ENCODE results near the gene EML4. TPM values are rescaled to one million over a fixed set of nuclear protein-coding genes. Genes with fewer than 3 reads are reported as not detected.
A peak's percentile ranks its signal among the peaks of the same experiment; 100 is the strongest.

The EML4 gene
- total and polyA plus RNA-seq, 2 of the 13 experiments (the other 11 are each of a cell fraction or from before 2014, with no cell fraction given) = 243 to 476 TPM

DNA sequence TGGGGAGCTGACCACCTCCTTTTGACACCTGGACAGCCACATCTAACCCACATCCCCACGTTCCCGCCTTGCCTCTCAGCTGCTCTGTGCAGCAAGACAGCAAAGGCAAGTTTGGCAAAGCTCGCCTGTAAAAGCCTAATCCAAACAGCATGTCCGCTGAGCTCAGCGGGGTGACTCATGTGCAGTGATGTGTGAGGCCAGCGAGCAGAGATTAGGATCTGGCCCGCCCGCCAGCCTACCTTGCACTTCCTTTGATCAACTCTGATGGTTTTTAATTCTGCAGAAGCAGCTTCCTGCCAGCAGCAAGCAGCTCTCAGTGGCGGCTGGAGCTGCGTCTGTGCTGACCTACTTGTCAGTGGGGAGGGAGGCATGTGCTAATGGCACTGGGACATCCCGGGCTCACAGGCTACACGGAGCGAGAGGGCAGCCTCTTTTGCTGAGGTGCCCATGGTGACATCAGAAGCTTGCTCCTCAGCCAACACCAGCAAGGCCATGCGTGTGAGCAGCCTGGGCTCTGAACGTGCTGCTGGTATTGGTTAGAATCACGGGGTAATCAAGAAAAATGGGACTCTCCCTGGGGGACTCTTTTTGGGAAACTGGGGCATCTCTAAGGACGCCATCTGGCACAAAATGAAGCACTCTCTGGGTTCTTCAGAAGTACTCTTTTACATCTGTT is 36.0 kb upstream of the EML4 start (continued):
- TF ChIP-seq, protein P1, sequence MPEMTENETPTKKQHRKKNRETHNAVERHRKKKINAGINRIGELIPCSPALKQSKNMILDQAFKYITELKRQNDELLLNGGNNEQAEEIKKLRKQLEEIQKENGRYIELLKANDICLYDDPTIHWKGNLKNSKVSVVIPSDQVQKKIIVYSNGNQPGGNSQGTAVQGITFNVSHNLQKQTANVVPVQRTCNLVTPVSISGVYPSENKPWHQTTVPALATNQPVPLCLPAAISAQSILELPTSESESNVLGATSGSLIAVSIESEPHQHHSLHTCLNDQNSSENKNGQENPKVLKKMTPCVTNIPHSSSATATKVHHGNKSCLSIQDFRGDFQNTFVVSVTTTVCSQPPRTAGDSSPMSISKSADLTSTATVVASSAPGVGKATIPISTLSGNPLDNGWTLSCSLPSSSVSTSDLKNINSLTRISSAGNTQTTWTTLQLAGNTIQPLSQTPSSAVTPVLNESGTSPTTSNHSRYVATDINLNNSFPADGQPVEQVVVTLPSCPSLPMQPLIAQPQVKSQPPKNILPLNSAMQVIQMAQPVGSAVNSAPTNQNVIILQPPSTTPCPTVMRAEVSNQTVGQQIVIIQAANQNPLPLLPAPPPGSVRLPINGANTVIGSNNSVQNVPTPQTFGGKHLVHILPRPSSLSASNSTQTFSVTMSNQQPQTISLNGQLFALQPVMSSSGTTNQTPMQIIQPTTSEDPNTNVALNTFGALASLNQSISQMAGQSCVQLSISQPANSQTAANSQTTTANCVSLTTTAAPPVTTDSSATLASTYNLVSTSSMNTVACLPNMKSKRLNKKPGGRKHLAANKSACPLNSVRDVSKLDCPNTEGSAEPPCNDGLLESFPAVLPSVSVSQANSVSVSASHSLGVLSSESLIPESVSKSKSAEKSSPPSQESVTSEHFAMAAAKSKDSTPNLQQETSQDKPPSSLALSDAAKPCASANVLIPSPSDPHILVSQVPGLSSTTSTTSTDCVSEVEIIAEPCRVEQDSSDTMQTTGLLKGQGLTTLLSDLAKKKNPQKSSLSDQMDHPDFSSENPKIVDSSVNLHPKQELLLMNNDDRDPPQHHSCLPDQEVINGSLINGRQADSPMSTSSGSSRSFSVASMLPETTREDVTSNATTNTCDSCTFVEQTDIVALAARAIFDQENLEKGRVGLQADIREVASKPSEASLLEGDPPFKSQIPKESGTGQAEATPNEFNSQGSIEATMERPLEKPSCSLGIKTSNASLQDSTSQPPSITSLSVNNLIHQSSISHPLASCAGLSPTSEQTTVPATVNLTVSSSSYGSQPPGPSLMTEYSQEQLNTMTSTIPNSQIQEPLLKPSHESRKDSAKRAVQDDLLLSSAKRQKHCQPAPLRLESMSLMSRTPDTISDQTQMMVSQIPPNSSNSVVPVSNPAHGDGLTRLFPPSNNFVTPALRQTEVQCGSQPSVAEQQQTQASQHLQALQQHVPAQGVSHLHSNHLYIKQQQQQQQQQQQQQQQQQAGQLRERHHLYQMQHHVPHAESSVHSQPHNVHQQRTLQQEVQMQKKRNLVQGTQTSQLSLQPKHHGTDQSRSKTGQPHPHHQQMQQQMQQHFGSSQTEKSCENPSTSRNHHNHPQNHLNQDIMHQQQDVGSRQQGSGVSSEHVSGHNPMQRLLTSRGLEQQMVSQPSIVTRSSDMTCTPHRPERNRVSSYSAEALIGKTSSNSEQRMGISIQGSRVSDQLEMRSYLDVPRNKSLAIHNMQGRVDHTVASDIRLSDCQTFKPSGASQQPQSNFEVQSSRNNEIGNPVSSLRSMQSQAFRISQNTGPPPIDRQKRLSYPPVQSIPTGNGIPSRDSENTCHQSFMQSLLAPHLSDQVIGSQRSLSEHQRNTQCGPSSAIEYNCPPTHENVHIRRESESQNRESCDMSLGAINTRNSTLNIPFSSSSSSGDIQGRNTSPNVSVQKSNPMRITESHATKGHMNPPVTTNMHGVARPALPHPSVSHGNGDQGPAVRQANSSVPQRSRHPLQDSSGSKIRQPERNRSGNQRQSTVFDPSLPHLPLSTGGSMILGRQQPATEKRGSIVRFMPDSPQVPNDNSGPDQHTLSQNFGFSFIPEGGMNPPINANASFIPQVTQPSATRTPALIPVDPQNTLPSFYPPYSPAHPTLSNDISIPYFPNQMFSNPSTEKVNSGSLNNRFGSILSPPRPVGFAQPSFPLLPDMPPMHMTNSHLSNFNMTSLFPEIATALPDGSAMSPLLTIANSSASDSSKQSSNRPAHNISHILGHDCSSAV (CRISPR knock-in tag; IDR thresholded peaks at IDR 0.05; ENCODE audit: borderline replicate concordance) = no peak
- TF ChIP-seq KLF13 (CRISPR knock-in tag; IDR thresholded peaks at IDR 0.05) = no peak
- TF ChIP-seq, protein P2, sequence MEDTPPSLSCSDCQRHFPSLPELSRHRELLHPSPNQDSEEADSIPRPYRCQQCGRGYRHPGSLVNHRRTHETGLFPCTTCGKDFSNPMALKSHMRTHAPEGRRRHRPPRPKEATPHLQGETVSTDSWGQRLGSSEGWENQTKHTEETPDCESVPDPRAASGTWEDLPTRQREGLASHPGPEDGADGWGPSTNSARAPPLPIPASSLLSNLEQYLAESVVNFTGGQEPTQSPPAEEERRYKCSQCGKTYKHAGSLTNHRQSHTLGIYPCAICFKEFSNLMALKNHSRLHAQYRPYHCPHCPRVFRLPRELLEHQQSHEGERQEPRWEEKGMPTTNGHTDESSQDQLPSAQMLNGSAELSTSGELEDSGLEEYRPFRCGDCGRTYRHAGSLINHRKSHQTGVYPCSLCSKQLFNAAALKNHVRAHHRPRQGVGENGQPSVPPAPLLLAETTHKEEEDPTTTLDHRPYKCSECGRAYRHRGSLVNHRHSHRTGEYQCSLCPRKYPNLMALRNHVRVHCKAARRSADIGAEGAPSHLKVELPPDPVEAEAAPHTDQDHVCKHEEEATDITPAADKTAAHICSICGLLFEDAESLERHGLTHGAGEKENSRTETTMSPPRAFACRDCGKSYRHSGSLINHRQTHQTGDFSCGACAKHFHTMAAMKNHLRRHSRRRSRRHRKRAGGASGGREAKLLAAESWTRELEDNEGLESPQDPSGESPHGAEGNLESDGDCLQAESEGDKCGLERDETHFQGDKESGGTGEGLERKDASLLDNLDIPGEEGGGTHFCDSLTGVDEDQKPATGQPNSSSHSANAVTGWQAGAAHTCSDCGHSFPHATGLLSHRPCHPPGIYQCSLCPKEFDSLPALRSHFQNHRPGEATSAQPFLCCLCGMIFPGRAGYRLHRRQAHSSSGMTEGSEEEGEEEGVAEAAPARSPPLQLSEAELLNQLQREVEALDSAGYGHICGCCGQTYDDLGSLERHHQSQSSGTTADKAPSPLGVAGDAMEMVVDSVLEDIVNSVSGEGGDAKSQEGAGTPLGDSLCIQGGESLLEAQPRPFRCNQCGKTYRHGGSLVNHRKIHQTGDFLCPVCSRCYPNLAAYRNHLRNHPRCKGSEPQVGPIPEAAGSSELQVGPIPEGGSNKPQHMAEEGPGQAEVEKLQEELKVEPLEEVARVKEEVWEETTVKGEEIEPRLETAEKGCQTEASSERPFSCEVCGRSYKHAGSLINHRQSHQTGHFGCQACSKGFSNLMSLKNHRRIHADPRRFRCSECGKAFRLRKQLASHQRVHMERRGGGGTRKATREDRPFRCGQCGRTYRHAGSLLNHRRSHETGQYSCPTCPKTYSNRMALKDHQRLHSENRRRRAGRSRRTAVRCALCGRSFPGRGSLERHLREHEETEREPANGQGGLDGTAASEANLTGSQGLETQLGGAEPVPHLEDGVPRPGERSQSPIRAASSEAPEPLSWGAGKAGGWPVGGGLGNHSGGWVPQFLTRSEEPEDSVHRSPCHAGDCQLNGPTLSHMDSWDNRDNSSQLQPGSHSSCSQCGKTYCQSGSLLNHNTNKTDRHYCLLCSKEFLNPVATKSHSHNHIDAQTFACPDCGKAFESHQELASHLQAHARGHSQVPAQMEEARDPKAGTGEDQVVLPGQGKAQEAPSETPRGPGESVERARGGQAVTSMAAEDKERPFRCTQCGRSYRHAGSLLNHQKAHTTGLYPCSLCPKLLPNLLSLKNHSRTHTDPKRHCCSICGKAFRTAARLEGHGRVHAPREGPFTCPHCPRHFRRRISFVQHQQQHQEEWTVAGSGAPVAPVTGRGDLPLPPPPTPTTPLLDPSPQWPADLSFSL (CRISPR knock-in tag; IDR thresholded peaks at IDR 0.05) = 0 out of 2 replicates have a peak, but pooled peaks have one; percentile 44
- TF ChIP-seq, protein P3, sequence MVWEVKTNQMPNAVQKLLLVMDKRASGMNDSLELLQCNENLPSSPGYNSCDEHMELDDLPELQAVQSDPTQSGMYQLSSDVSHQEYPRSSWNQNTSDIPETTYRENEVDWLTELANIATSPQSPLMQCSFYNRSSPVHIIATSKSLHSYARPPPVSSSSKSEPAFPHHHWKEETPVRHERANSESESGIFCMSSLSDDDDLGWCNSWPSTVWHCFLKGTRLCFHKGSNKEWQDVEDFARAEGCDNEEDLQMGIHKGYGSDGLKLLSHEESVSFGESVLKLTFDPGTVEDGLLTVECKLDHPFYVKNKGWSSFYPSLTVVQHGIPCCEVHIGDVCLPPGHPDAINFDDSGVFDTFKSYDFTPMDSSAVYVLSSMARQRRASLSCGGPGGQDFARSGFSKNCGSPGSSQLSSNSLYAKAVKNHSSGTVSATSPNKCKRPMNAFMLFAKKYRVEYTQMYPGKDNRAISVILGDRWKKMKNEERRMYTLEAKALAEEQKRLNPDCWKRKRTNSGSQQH (CRISPR knock-in tag; IDR thresholded peaks at IDR 0.05; ENCODE audit: low read depth) = peak; percentile 66; the same call in 1 of the 2 replicates
- TF ChIP-seq RFX1 (IDR thresholded peaks at IDR 0.05) = peak; percentile 27; the same call in 1 of the 2 replicates
- peak; percentile 96 for TF ChIP-seq ZFP82 (CRISPR knock-in tag; IDR thresholded peaks at IDR 0.05; ENCODE audit: borderline replicate concordance)
- TF ChIP-seq, protein P4, sequence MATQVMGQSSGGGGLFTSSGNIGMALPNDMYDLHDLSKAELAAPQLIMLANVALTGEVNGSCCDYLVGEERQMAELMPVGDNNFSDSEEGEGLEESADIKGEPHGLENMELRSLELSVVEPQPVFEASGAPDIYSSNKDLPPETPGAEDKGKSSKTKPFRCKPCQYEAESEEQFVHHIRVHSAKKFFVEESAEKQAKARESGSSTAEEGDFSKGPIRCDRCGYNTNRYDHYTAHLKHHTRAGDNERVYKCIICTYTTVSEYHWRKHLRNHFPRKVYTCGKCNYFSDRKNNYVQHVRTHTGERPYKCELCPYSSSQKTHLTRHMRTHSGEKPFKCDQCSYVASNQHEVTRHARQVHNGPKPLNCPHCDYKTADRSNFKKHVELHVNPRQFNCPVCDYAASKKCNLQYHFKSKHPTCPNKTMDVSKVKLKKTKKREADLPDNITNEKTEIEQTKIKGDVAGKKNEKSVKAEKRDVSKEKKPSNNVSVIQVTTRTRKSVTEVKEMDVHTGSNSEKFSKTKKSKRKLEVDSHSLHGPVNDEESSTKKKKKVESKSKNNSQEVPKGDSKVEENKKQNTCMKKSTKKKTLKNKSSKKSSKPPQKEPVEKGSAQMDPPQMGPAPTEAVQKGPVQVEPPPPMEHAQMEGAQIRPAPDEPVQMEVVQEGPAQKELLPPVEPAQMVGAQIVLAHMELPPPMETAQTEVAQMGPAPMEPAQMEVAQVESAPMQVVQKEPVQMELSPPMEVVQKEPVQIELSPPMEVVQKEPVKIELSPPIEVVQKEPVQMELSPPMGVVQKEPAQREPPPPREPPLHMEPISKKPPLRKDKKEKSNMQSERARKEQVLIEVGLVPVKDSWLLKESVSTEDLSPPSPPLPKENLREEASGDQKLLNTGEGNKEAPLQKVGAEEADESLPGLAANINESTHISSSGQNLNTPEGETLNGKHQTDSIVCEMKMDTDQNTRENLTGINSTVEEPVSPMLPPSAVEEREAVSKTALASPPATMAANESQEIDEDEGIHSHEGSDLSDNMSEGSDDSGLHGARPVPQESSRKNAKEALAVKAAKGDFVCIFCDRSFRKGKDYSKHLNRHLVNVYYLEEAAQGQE (IDR thresholded peaks at IDR 0.05; ENCODE audit: borderline replicate concordance in 1 of 2, low read depth in 1 of 2, low read length in 2 of 2) = no peak
- TF ChIP-seq SOX5 (CRISPR knock-in tag; IDR thresholded peaks at IDR 0.05; ENCODE audit: borderline replicate concordance) = peak; percentile 97

Measured in HepG2 (cell line).